H9 (cell line): ENCODE results near the gene SBK2. TPM values are rescaled to one million over a fixed set of nuclear protein-coding genes. Genes with fewer than 3 reads are reported as not detected.

Experiments used
- DNase-seq: peaks from one replicate; pipeline ENCODE4 v3.0.0-alpha.2; 2017
- H2AFZ ChIP-seq: one replicate; pipeline ENCODE4 v1.6.1; 2013; ENCODE audit warnings: mild to moderate bottlenecking, low read length, control low read depth, moderate library complexity
- H2AK5ac ChIP-seq: 2 replicates; pipeline ENCODE4 v1.6.1; 2013; ENCODE audit warnings: low read length, control low read depth, mixed read lengths; ENCODE audit not compliant: insufficient read length
- H2BK120ac ChIP-seq: one replicate; pipeline ENCODE4 v1.6.1; 2013; ENCODE audit warnings: low read depth, mild to moderate bottlenecking, low read length, control low read depth, inconsistent platforms; ENCODE audit not compliant: poor library complexity, severe bottlenecking
- H2BK12ac ChIP-seq: 2 replicates; pipeline ENCODE4 v1.6.1; 2013; ENCODE audit warnings: low read length, control low read depth, mixed read lengths, low read depth; ENCODE audit not compliant: insufficient read length
- H2BK15ac ChIP-seq: 2 replicates; pipeline ENCODE4 v1.6.1; 2013; ENCODE audit warnings: low read depth, low read length, control low read depth
- H2BK20ac ChIP-seq: one replicate; pipeline ENCODE4 v1.6.1; 2013; ENCODE audit warnings: low read depth, mild to moderate bottlenecking, low read length, control low read depth, inconsistent platforms; ENCODE audit not compliant: poor library complexity, severe bottlenecking
- H2BK5ac ChIP-seq: 2 replicates; pipeline ENCODE4 v1.6.1; 2013; ENCODE audit warnings: low read length, control low read depth, mixed read lengths; ENCODE audit not compliant: insufficient read length
- H3K14ac ChIP-seq: 2 replicates; pipeline ENCODE4 v1.6.1; 2013; ENCODE audit warnings: low read length, control low read depth; ENCODE audit not compliant: insufficient read depth
- H3K18ac ChIP-seq: 2 replicates; pipeline ENCODE4 v1.6.1; 2013; ENCODE audit warnings: low read depth, mild to moderate bottlenecking, mixed read lengths, low read length, control low read depth; ENCODE audit not compliant: insufficient read length
- H3K23ac ChIP-seq: 2 replicates; pipeline ENCODE4 v1.6.1; 2013; ENCODE audit warnings: low read length, control low read depth, mixed read lengths, low read depth; ENCODE audit not compliant: insufficient read length
- H3K23me2 ChIP-seq: 2 replicates; pipeline ENCODE4 v1.6.1; 2013; ENCODE audit warnings: low read depth, mild to moderate bottlenecking, mixed read lengths, low read length, control low read depth; ENCODE audit not compliant: insufficient read length, poor library complexity, severe bottlenecking
- H3K27ac ChIP-seq: 2 replicates; pipeline ENCODE4 v1.5.1; 2013; ENCODE audit warnings: low read length, control low read depth, mixed read lengths, low read depth; ENCODE audit not compliant: insufficient read length
- H3K27me3 ChIP-seq: 2 replicates; pipeline ENCODE4 v1.6.1; 2013; ENCODE audit warnings: low read length, control low read depth, inconsistent platforms; ENCODE audit not compliant: insufficient read depth
- H3K4ac ChIP-seq: 2 replicates; pipeline ENCODE4 v1.6.1; 2013; ENCODE audit warnings: low read depth, mild to moderate bottlenecking, control low read depth, inconsistent platforms, low read length, moderate library complexity
- H3K4me1 ChIP-seq: 2 replicates; pipeline ENCODE4 v1.6.1; 2013; ENCODE audit warnings: low read length, control low read depth, inconsistent platforms; ENCODE audit not compliant: insufficient read depth
- H3K4me2 ChIP-seq: 2 replicates; pipeline ENCODE4 v1.6.1; 2013; ENCODE audit warnings: low read length, control low read depth, mixed read lengths; ENCODE audit not compliant: insufficient read length, insufficient read depth
- H3K56ac ChIP-seq: 2 replicates; pipeline ENCODE4 v1.6.1; 2013; ENCODE audit warnings: low read depth, mild to moderate bottlenecking, mixed read lengths, low read length, control low read depth; ENCODE audit not compliant: insufficient read length
- H3K79me1 ChIP-seq: 2 replicates; pipeline ENCODE4 v1.6.1; 2013; ENCODE audit warnings: low read depth, mild to moderate bottlenecking, moderate library complexity, low read length, control low read depth, inconsistent platforms; ENCODE audit not compliant: insufficient read depth, poor library complexity, severe bottlenecking
- H3K79me2 ChIP-seq: 2 replicates; pipeline ENCODE4 v1.6.1; 2013; ENCODE audit warnings: low read length, control low read depth, inconsistent platforms; ENCODE audit not compliant: insufficient read depth
- H3K9ac ChIP-seq: 2 replicates; pipeline ENCODE4 v1.6.1; 2013; ENCODE audit warnings: low read length, control low read depth, mixed read lengths; ENCODE audit not compliant: insufficient read length; ENCODE audit errors: extremely low read depth
- H3K9me3 ChIP-seq: one replicate; pipeline ENCODE4 v1.6.1; 2013; ENCODE audit warnings: low read depth, low read length, inconsistent platforms; ENCODE audit not compliant: control insufficient read depth
- H3T11ph ChIP-seq: one replicate; pipeline ENCODE4 v1.6.1; 2013; ENCODE audit warnings: mild to moderate bottlenecking, low read length, control low read depth, inconsistent platforms
- H4K20me1 ChIP-seq: one replicate; pipeline ENCODE4 v1.6.1; 2013; ENCODE audit not compliant: control insufficient read depth, insufficient read length, insufficient read depth
- H4K5ac ChIP-seq: 2 replicates; pipeline ENCODE4 v1.6.1; 2013; ENCODE audit warnings: low read depth, mild to moderate bottlenecking, mixed read lengths, low read length, control low read depth; ENCODE audit not compliant: insufficient read length
- H4K8ac ChIP-seq: replicated peaks from 2 replicates; pipeline ENCODE4 v1.6.1; 2013; ENCODE audit warnings: low read length, control low read depth, mixed read lengths, low read depth; ENCODE audit not compliant: insufficient read length
- H4K91ac ChIP-seq: 2 replicates; pipeline ENCODE4 v1.6.1; 2013; ENCODE audit warnings: low read depth, mild to moderate bottlenecking, moderate library complexity, mixed read lengths, low read length, control low read depth; ENCODE audit not compliant: insufficient read length
- H3K27ac Mint-ChIP-seq, 3 experiments: 2 replicates in 2 of 3; 3 replicates in 1 of 3; pipeline ENCODE4 v1.8.0; 2020 to 2021; ENCODE audit warnings: mixed read lengths in 3 of 3, mild to moderate bottlenecking in 1 of 3, moderate library complexity in 1 of 3
- H3K27me3 Mint-ChIP-seq: 2 replicates; pipeline ENCODE4 v1.8.0; 2021; ENCODE audit warnings: low read depth, mild to moderate bottlenecking, moderate library complexity, mixed read lengths
- H3K36me3 Mint-ChIP-seq, 3 experiments: 2 replicates in 2 of 3; 3 replicates in 1 of 3; pipeline ENCODE4 v1.8.0; 2020 to 2021; ENCODE audit warnings: low read depth in 3 of 3, mixed read lengths in 3 of 3; ENCODE audit not compliant: insufficient read depth in 1 of 3
- H3K4me1 Mint-ChIP-seq, 2 experiments: 2 replicates each; pipeline ENCODE4 v1.8.0; 2020; ENCODE audit warnings: mixed read lengths in 2 of 2
- H3K4me3 Mint-ChIP-seq, 2 experiments: 2 replicates in 1 of 2; 3 replicates in 1 of 2; pipeline ENCODE4 v1.8.0; 2020 to 2021; ENCODE audit warnings: mild to moderate bottlenecking in 2 of 2, mixed read lengths in 2 of 2, moderate library complexity in 1 of 2
- H3K9me3 Mint-ChIP-seq, 2 experiments: 2 replicates in 1 of 2; 3 replicates in 1 of 2; pipeline ENCODE4 v1.8.0; 2020; ENCODE audit warnings: mild to moderate bottlenecking in 2 of 2, mixed read lengths in 2 of 2, moderate library complexity in 1 of 2
- WGBS: extraction: QIAGEN DNeasy Blood & Tissue Kit; methylation state at CpG from one replicate; pipeline ENCODE4 v1.1.7; 2013; ENCODE audit warnings: missing lambda C conversion rate, low lambda C conversion rate, mixed read lengths; ENCODE audit not compliant: insufficient read length; ENCODE audit errors: extremely low coverage; 5-methylcytosine and 5-hydroxymethylcytosine counted together
- total RNA-seq: library from RNA; stranded (reverse); gene quantifications from 2 replicates; pipeline ENCODE4 v1.2.1, GENCODE V29; 2021
- TF ChIP-seq, protein P1 (sequence below): fragments of 200-600 bp; sonication (generic); conservative IDR thresholded peaks from 3 replicates; pipeline ENCODE4 v1.8.0; 2021; ENCODE audit warnings: antibody characterized with exemption, mild to moderate bottlenecking

The SBK2 gene
- total RNA-seq, 1 experiment from 2014 or later: 2.8 TPM

DNA sequence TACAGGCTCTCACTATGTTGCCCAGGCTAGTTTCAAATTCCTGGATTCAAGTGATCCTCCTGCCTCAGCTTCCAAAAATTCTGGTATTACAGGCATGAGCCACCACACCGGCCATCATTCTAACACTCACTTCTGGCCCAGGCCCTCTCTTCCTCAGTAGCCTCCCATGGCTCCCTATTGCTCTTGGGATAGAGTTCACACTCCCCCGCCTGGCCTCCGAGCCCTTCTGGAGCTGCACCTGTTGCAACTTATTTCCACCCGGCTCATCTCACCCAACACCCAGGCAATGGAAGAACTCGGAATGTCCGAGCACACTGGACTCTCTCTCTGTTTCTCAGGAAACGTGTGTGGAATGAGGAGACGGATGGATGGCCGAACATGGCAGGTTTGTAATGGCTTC lies 17.4 kb upstream of the SBK2 start:
- no peak overlapping the region for H2BK15ac ChIP-seq
- no peak overlapping the region for H3K56ac ChIP-seq
- H2BK12ac ChIP-seq: no peak overlapping the region
- no peak overlapping the region for H3K4me2 ChIP-seq
- no peak overlapping the region for H2AK5ac ChIP-seq
- no peaks in the 10 kb centered on the region for H4K20me1 ChIP-seq
- no peaks in the 10 kb centered on the region for H3K9me3 ChIP-seq
- no CpG with 5 or more reads among the region's 9 CpGs for WGBS
- H3K27me3 ChIP-seq: no peaks in the 10 kb centered on the region
- H3K23ac ChIP-seq: no peak overlapping the region
- no peak overlapping the region for H2BK5ac ChIP-seq
- Mint-ChIP-seq H3K27me3 (peaks cover 3% of the 10 kb centered on the region), H3K4me3 (peak overlapping the region in 1 of 2 experiments; percentile 39; a peak in 1 of 5 replicates), H3K4me1 (peaks cover 33 to 46% of the 10 kb centered on the region in 2 experiments), H3K9me3 (no peaks in the 10 kb centered on the region; a peak in 1 of 5 replicates), H3K27ac (no peak overlapping the region; a peak in 1 of 7 replicates), H3K36me3 (no peaks in the 10 kb centered on the region)
- no peaks in the 10 kb centered on the region for H3K79me2 ChIP-seq
- no peak overlapping the region for H2AFZ ChIP-seq
- no peak overlapping the region for H3K4ac ChIP-seq
- H3T11ph ChIP-seq: no peak overlapping the region
- H3K9ac ChIP-seq: no peak overlapping the region
- H3K23me2 ChIP-seq: peaks cover 7% of the 10 kb centered on the region
- TF ChIP-seq, protein P1, sequence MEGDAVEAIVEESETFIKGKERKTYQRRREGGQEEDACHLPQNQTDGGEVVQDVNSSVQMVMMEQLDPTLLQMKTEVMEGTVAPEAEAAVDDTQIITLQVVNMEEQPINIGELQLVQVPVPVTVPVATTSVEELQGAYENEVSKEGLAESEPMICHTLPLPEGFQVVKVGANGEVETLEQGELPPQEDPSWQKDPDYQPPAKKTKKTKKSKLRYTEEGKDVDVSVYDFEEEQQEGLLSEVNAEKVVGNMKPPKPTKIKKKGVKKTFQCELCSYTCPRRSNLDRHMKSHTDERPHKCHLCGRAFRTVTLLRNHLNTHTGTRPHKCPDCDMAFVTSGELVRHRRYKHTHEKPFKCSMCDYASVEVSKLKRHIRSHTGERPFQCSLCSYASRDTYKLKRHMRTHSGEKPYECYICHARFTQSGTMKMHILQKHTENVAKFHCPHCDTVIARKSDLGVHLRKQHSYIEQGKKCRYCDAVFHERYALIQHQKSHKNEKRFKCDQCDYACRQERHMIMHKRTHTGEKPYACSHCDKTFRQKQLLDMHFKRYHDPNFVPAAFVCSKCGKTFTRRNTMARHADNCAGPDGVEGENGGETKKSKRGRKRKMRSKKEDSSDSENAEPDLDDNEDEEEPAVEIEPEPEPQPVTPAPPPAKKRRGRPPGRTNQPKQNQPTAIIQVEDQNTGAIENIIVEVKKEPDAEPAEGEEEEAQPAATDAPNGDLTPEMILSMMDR: no peak
- no peak overlapping the region for H2BK20ac ChIP-seq
- H4K8ac ChIP-seq: no peak overlapping the region
- H3K4me1 ChIP-seq: peaks cover 8% of the 10 kb centered on the region; the same call in 1 of the 2 replicates
- H2BK120ac ChIP-seq: no peak overlapping the region
- DNase-seq: no peak
- no peak overlapping the region for H4K5ac ChIP-seq
- H3K79me1 ChIP-seq: no peaks in the 10 kb centered on the region
- no peak overlapping the region for H3K27ac ChIP-seq
- H3K18ac ChIP-seq: no peak overlapping the region
- no peak overlapping the region for H3K14ac ChIP-seq
- H4K91ac ChIP-seq: no peak overlapping the region
